ENCODE results near the gene NCAM1.

DNA sequence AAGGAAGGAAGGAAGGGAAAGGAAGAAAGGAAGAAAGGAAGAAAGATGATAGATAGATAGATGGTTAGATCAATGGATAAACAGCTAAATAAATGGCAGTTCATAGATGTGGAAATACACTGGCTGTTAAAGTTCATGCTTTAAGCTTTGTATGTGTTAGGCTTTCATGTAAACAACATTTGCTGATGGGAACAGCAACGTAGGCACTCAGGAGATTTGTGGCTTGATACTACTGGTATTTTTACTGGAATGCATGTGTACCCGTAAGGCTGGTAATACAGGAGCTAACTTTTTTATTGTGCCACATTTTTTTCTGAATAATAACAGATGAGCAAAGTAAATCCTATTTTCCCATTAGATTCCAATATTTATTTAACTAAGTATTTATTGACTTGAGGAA lies 85.6 kb downstream of the NCAM1 start:
- TF ChIP-seq, protein P1, sequence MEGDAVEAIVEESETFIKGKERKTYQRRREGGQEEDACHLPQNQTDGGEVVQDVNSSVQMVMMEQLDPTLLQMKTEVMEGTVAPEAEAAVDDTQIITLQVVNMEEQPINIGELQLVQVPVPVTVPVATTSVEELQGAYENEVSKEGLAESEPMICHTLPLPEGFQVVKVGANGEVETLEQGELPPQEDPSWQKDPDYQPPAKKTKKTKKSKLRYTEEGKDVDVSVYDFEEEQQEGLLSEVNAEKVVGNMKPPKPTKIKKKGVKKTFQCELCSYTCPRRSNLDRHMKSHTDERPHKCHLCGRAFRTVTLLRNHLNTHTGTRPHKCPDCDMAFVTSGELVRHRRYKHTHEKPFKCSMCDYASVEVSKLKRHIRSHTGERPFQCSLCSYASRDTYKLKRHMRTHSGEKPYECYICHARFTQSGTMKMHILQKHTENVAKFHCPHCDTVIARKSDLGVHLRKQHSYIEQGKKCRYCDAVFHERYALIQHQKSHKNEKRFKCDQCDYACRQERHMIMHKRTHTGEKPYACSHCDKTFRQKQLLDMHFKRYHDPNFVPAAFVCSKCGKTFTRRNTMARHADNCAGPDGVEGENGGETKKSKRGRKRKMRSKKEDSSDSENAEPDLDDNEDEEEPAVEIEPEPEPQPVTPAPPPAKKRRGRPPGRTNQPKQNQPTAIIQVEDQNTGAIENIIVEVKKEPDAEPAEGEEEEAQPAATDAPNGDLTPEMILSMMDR (IDR thresholded peaks at IDR 0.05), result no peak
- TF ChIP-seq KDM1A (IDR thresholded peaks at IDR 0.05; ENCODE audit: low read depth) (no peak), NR3C1 (IDR thresholded peaks at IDR 0.05) (no peak), CBX2 (IDR thresholded peaks at IDR 0.05; ENCODE audit: borderline replicate concordance, low read depth) (no peak), MAFK (IDR thresholded peaks at IDR 0.05; ENCODE audit: partially characterized antibody) (no peak)
- TF ChIP-seq, protein P2, sequence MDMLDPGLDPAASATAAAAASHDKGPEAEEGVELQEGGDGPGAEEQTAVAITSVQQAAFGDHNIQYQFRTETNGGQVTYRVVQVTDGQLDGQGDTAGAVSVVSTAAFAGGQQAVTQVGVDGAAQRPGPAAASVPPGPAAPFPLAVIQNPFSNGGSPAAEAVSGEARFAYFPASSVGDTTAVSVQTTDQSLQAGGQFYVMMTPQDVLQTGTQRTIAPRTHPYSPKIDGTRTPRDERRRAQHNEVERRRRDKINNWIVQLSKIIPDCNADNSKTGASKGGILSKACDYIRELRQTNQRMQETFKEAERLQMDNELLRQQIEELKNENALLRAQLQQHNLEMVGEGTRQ (IDR thresholded peaks at IDR 0.05), result no peak

Data from A549 (cell line).